ENCODE measurements around the gene FMO5.

DNA sequence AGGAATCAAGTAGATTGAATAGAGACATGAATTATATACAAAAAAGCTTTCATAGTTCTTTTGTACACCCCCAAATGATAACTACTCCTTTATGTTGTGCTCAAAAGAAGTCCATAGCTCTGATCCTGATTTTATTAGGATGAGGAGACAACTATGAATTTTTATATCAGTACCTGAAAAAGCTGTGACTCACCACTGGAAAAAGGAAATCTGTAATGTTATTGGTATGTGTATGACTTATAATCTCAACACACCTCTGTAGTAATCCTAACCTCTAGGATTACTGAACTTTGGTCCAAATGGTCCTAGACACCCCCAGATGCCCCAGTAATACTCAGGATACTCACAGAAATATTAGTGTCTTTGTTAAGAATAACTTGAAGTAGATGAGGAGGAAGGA is 63.0 kb downstream of the FMO5 start:
- TF ChIP-seq TBL1XR1 (IDR thresholded peaks at IDR 0.05; ENCODE audit: low read depth, low read length) (no peak), EP300 (IDR thresholded peaks at IDR 0.05; ENCODE audit: borderline replicate concordance in 1 of 2, control insufficient read depth in 1 of 2, low read depth in 2 of 2, low read length in 2 of 2) (no peak)
- TF ChIP-seq, protein P1, sequence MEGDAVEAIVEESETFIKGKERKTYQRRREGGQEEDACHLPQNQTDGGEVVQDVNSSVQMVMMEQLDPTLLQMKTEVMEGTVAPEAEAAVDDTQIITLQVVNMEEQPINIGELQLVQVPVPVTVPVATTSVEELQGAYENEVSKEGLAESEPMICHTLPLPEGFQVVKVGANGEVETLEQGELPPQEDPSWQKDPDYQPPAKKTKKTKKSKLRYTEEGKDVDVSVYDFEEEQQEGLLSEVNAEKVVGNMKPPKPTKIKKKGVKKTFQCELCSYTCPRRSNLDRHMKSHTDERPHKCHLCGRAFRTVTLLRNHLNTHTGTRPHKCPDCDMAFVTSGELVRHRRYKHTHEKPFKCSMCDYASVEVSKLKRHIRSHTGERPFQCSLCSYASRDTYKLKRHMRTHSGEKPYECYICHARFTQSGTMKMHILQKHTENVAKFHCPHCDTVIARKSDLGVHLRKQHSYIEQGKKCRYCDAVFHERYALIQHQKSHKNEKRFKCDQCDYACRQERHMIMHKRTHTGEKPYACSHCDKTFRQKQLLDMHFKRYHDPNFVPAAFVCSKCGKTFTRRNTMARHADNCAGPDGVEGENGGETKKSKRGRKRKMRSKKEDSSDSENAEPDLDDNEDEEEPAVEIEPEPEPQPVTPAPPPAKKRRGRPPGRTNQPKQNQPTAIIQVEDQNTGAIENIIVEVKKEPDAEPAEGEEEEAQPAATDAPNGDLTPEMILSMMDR (IDR thresholded peaks at IDR 0.05 in 2 of 3, conservative IDR thresholded peaks at IDR 0.05 in 1 of 3; ENCODE audit: control insufficient read depth in 2 of 3, extremely low read depth in 1 of 3, insufficient read depth in 1 of 3, low read depth in 3 of 3, low read length in 3 of 3): no peak
- TF ChIP-seq, protein P2, sequence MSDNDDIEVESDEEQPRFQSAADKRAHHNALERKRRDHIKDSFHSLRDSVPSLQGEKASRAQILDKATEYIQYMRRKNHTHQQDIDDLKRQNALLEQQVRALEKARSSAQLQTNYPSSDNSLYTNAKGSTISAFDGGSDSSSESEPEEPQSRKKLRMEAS (IDR thresholded peaks at IDR 0.05; ENCODE audit: low read depth, low read length): no peak

Measured in GM12878 (cell line).